ENCODE results near the gene TRPM5.

TRPM5 gene

GRCh38 chr11:2463766-2464277 is 19.5 kb upstream of the TRPM5 start:
- no peaks in the 10 kb centered on the region for H3K36me3 ChIP-seq (ENCODE audit: control insufficient read depth, insufficient read depth, low read length)

GRCh38 chr11:2462986-2463765 is 18.9 kb upstream of the TRPM5 start:
- no peaks in the 10 kb centered on the region for H3K9me3 ChIP-seq (ENCODE audit: control insufficient read depth, low read length)
- H3K27me3 ChIP-seq (replicated peaks; ENCODE audit: control insufficient read depth, insufficient read depth, low read length, poor library complexity, severe bottlenecking) = no peaks in the 10 kb centered on the region
- no peak for DNase-seq
- peaks cover 41% of the 10 kb centered on the region for H3K4me1 ChIP-seq (ENCODE audit: control insufficient read depth, insufficient read depth, low read length, poor library complexity, severe bottlenecking)
- no peak overlapping the region for H3K4me3 ChIP-seq (ENCODE audit: insufficient read depth, low read depth, low read length, poor library complexity, severe bottlenecking)
- no peak overlapping the region for H3K27ac ChIP-seq (ENCODE audit: insufficient read depth, low read length, poor library complexity, severe bottlenecking)
- H3K36me3 ChIP-seq (ENCODE audit: control insufficient read depth, insufficient read depth, low read length) = no peaks in the 10 kb centered on the region

More at GRCh38 chr11:2463766-2464277, 19.5 kb upstream of the TRPM5 start:
- DNase-seq = no peak
- Histone ChIP-seq H3K27me3 (replicated peaks; ENCODE audit: control insufficient read depth, insufficient read depth, low read length, poor library complexity, severe bottlenecking) (no peaks in the 10 kb centered on the region), H3K4me3 (ENCODE audit: insufficient read depth, low read depth, low read length, poor library complexity, severe bottlenecking) (no peak overlapping the region), H3K9me3 (ENCODE audit: control insufficient read depth, low read length) (no peaks in the 10 kb centered on the region), H3K4me1 (ENCODE audit: control insufficient read depth, insufficient read depth, low read length, poor library complexity, severe bottlenecking) (peaks cover 41% of the 10 kb centered on the region), H3K27ac (ENCODE audit: insufficient read depth, low read length, poor library complexity, severe bottlenecking) (no peak overlapping the region)

- no peak for DNase-seq
- Histone ChIP-seq H3K27ac (ENCODE audit: insufficient read depth, low read length, poor library complexity, severe bottlenecking) (no peak overlapping the region), H3K4me3 (ENCODE audit: insufficient read depth, low read depth, low read length, poor library complexity, severe bottlenecking) (no peak overlapping the region), H3K36me3 (ENCODE audit: control insufficient read depth, insufficient read depth, low read length) (no peaks in the 10 kb centered on the region), H3K4me1 (ENCODE audit: control insufficient read depth, insufficient read depth, low read length, poor library complexity, severe bottlenecking) (peaks cover 36% of the 10 kb centered on the region), H3K27me3 (replicated peaks; ENCODE audit: control insufficient read depth, insufficient read depth, low read length, poor library complexity, severe bottlenecking) (no peaks in the 10 kb centered on the region), H3K9me3 (ENCODE audit: control insufficient read depth, low read length) (no peaks in the 10 kb centered on the region)
Measured at GRCh38 chr11:2462543-2462985, 18.2 kb upstream of the TRPM5 start.

GRCh38 chr11:2461956-2462542 is 17.7 kb upstream of the TRPM5 start:
- no peak for DNase-seq
- no peaks in the 10 kb centered on the region for H3K27me3 ChIP-seq (replicated peaks; ENCODE audit: control insufficient read depth, insufficient read depth, low read length, poor library complexity, severe bottlenecking)
- peaks cover 30% of the 10 kb centered on the region for H3K4me1 ChIP-seq (ENCODE audit: control insufficient read depth, insufficient read depth, low read length, poor library complexity, severe bottlenecking)
- H3K27ac ChIP-seq (ENCODE audit: insufficient read depth, low read length, poor library complexity, severe bottlenecking) = no peak overlapping the region
- no peak overlapping the region for H3K4me3 ChIP-seq (ENCODE audit: insufficient read depth, low read depth, low read length, poor library complexity, severe bottlenecking)
- no peaks in the 10 kb centered on the region for H3K9me3 ChIP-seq (ENCODE audit: control insufficient read depth, low read length)
- H3K36me3 ChIP-seq (ENCODE audit: control insufficient read depth, insufficient read depth, low read length) = no peaks in the 10 kb centered on the region

- no peak overlapping the region for H3K27ac ChIP-seq (ENCODE audit: insufficient read depth, low read length, poor library complexity, severe bottlenecking)
- no peaks in the 10 kb centered on the region for H3K27me3 ChIP-seq (replicated peaks; ENCODE audit: control insufficient read depth, insufficient read depth, low read length, poor library complexity, severe bottlenecking)
- no peaks in the 10 kb centered on the region for H3K9me3 ChIP-seq (ENCODE audit: control insufficient read depth, low read length)
- DNase-seq = no peak
- no peak overlapping the region for H3K4me3 ChIP-seq (ENCODE audit: insufficient read depth, low read depth, low read length, poor library complexity, severe bottlenecking)
- peaks cover 24% of the 10 kb centered on the region for H3K4me1 ChIP-seq (ENCODE audit: control insufficient read depth, insufficient read depth, low read length, poor library complexity, severe bottlenecking)
- H3K36me3 ChIP-seq (ENCODE audit: control insufficient read depth, insufficient read depth, low read length) = no peaks in the 10 kb centered on the region
Measured at GRCh38 chr11:2461253-2461955, 17.1 kb upstream of the TRPM5 start.

GRCh38 chr11:2460540-2461252 is 16.4 kb upstream of the TRPM5 start:
- no peaks in the 10 kb centered on the region for H3K36me3 ChIP-seq (ENCODE audit: control insufficient read depth, insufficient read depth, low read length)
- H3K9me3 ChIP-seq (ENCODE audit: control insufficient read depth, low read length) = no peaks in the 10 kb centered on the region
- no peak for DNase-seq
- H3K27ac ChIP-seq (ENCODE audit: insufficient read depth, low read length, poor library complexity, severe bottlenecking) = no peak overlapping the region
- peaks cover 18% of the 10 kb centered on the region for H3K4me1 ChIP-seq (ENCODE audit: control insufficient read depth, insufficient read depth, low read length, poor library complexity, severe bottlenecking)
- H3K4me3 ChIP-seq (ENCODE audit: insufficient read depth, low read depth, low read length, poor library complexity, severe bottlenecking) = no peak overlapping the region
- H3K27me3 ChIP-seq (replicated peaks; ENCODE audit: control insufficient read depth, insufficient read depth, low read length, poor library complexity, severe bottlenecking) = no peaks in the 10 kb centered on the region

- DNase-seq = no peak
- Histone ChIP-seq H3K36me3 (ENCODE audit: control insufficient read depth, insufficient read depth, low read length) (no peaks in the 10 kb centered on the region), H3K4me1 (ENCODE audit: control insufficient read depth, insufficient read depth, low read length, poor library complexity, severe bottlenecking) (peaks cover 16% of the 10 kb centered on the region), H3K9me3 (ENCODE audit: control insufficient read depth, low read length) (no peaks in the 10 kb centered on the region), H3K27ac (ENCODE audit: insufficient read depth, low read length, poor library complexity, severe bottlenecking) (no peak overlapping the region), H3K27me3 (replicated peaks; ENCODE audit: control insufficient read depth, insufficient read depth, low read length, poor library complexity, severe bottlenecking) (no peaks in the 10 kb centered on the region), H3K4me3 (ENCODE audit: insufficient read depth, low read depth, low read length, poor library complexity, severe bottlenecking) (no peak overlapping the region)
Measured at GRCh38 chr11:2459796-2460531, 15.7 kb upstream of the TRPM5 start.

GRCh38 chr11:2459016-2459725 is 14.9 kb upstream of the TRPM5 start:
- H3K4me3 ChIP-seq (ENCODE audit: insufficient read depth, low read depth, low read length, poor library complexity, severe bottlenecking) = no peak overlapping the region
- DNase-seq = no peak
- H3K36me3 ChIP-seq (ENCODE audit: control insufficient read depth, insufficient read depth, low read length) = no peaks in the 10 kb centered on the region
- H3K4me1 ChIP-seq (ENCODE audit: control insufficient read depth, insufficient read depth, low read length, poor library complexity, severe bottlenecking) = peaks cover 16% of the 10 kb centered on the region
- no peaks in the 10 kb centered on the region for H3K27me3 ChIP-seq (replicated peaks; ENCODE audit: control insufficient read depth, insufficient read depth, low read length, poor library complexity, severe bottlenecking)
- no peaks in the 10 kb centered on the region for H3K9me3 ChIP-seq (ENCODE audit: control insufficient read depth, low read length)
- no peak overlapping the region for H3K27ac ChIP-seq (ENCODE audit: insufficient read depth, low read length, poor library complexity, severe bottlenecking)

GRCh38 chr11:2458321-2458720 is 14.0 kb upstream of the TRPM5 start:
- no peak for DNase-seq
- no peaks in the 10 kb centered on the region for H3K9me3 ChIP-seq (ENCODE audit: control insufficient read depth, low read length)
- H3K4me1 ChIP-seq (ENCODE audit: control insufficient read depth, insufficient read depth, low read length, poor library complexity, severe bottlenecking) = peaks cover 12% of the 10 kb centered on the region
- H3K4me3 ChIP-seq (ENCODE audit: insufficient read depth, low read depth, low read length, poor library complexity, severe bottlenecking) = no peak overlapping the region
- H3K36me3 ChIP-seq (ENCODE audit: control insufficient read depth, insufficient read depth, low read length) = no peaks in the 10 kb centered on the region
- no peaks in the 10 kb centered on the region for H3K27me3 ChIP-seq (replicated peaks; ENCODE audit: control insufficient read depth, insufficient read depth, low read length, poor library complexity, severe bottlenecking)
- no peak overlapping the region for H3K27ac ChIP-seq (ENCODE audit: insufficient read depth, low read length, poor library complexity, severe bottlenecking)

Measured in effector memory CD4-positive, alpha-beta T cell (primary cell).